MM.1S (cell line): Measurements from ENCODE around the gene FZR1.

Experiments used
- DNase-seq: peaks from one replicate; pipeline ENCODE4 v3.0.0-alpha.2; 2015
- H2AFZ ChIP-seq: fragments of 300-600 bp; sonication (generic); 2 replicates; pipeline ENCODE4 v1.6.0; 2016; ENCODE audit warnings: antibody characterized with exemption, low read length
- H3F3A ChIP-seq: fragments of 300-600 bp; sonication (generic); 2 replicates; pipeline ENCODE4 v1.6.1; 2016; ENCODE audit warnings: mild to moderate bottlenecking, antibody characterized with exemption, low read length, moderate library complexity, mixed read lengths; ENCODE audit not compliant: insufficient read depth
- H3K27ac ChIP-seq: fragments of 300-600 bp; sonication (generic); 2 replicates; pipeline ENCODE4 v1.5.1; 2016; ENCODE audit warnings: mild to moderate bottlenecking, low read length
- H3K27me3 ChIP-seq: fragments of 300-600 bp; sonication (generic); replicated peaks from 2 replicates; pipeline ENCODE4 v1.6.0; 2016; ENCODE audit warnings: low read length; ENCODE audit not compliant: insufficient read depth
- H3K36me3 ChIP-seq: fragments of 300-600 bp; sonication (generic); replicated peaks from 2 replicates; pipeline ENCODE4 v1.6.1; 2016; ENCODE audit warnings: mild to moderate bottlenecking, low read length, mixed read lengths; ENCODE audit not compliant: insufficient read depth
- H3K4me1 ChIP-seq: fragments of 300-600 bp; sonication (generic); 2 replicates; pipeline ENCODE4 v1.6.1; 2016; ENCODE audit warnings: low read length, mixed read lengths
- H3K4me2 ChIP-seq: fragments of 300-600 bp; sonication (generic); 2 replicates; pipeline ENCODE4 v1.6.0; 2016; ENCODE audit warnings: low read depth, low read length
- H3K4me3 ChIP-seq: fragments of 300-600 bp; sonication (generic); 2 replicates; pipeline ENCODE4 v1.5.1; 2016; ENCODE audit warnings: low read length, mixed read lengths
- H3K79me2 ChIP-seq: fragments of 300-600 bp; sonication (generic); 2 replicates; pipeline ENCODE4 v1.6.1; 2016; ENCODE audit warnings: mixed run types, low read length, mixed read lengths
- H3K9ac ChIP-seq: fragments of 300-600 bp; sonication (generic); 2 replicates; pipeline ENCODE4 v1.6.1; 2016; ENCODE audit warnings: low read length, mixed read lengths
- H3K9me2 ChIP-seq: fragments of 300-600 bp; sonication (generic); replicated peaks from 2 replicates; pipeline ENCODE4 v1.6.1; 2016; ENCODE audit warnings: mild to moderate bottlenecking, low read length, mixed read lengths; ENCODE audit not compliant: insufficient read depth
- H3K9me3 ChIP-seq: fragments of 300-600 bp; sonication (generic); replicated peaks from 2 replicates; pipeline ENCODE4 v1.6.1; 2016; ENCODE audit warnings: mild to moderate bottlenecking, low read length, mixed read lengths; ENCODE audit not compliant: insufficient read depth
- H4K20me1 ChIP-seq: fragments of 300-600 bp; sonication (generic); 2 replicates; pipeline ENCODE4 v1.6.1; 2016; ENCODE audit warnings: mild to moderate bottlenecking, low read length, moderate library complexity, mixed read lengths; ENCODE audit not compliant: insufficient read depth
- CTCF ChIP-seq: fragments of 300-600 bp; sonication (generic); IDR thresholded peaks from 2 replicates; pipeline ENCODE4 v1.5.1; 2016; ENCODE audit warnings: antibody characterized with exemption, low read length, mixed read lengths
- EZH2 ChIP-seq: fragments of 300-600 bp; sonication (generic); optimal IDR thresholded peaks from 2 replicates; pipeline ENCODE3; 2017; ENCODE audit warnings: low read depth, mild to moderate bottlenecking, antibody characterized with exemption, low read length, mixed read lengths
- EZH2phosphoT487 ChIP-seq: fragments of 300-600 bp; sonication (generic); IDR thresholded peaks from 2 replicates; pipeline ENCODE4 v1.6.1; 2018; ENCODE audit warnings: antibody characterized with exemption, low read length

The FZR1 gene

GRCh38 chr19:3508771-3509535 lies 2.8 kb downstream of the FZR1 start:
- Histone ChIP-seq H3K9ac (no peak overlapping the region), H3K36me3 (no peaks in the 10 kb centered on the region), H3K4me3 (no peak overlapping the region), H3K4me2 (no peak overlapping the region), H3K4me1 (peaks cover 6% of the 10 kb centered on the region), H2AFZ (no peak overlapping the region), H3K79me2 (peaks cover 77% of the 10 kb centered on the region), H4K20me1 (no peaks in the 10 kb centered on the region), H3F3A (no peaks in the 10 kb centered on the region), H3K27ac (no peak overlapping the region), H3K9me2 (no peaks in the 10 kb centered on the region), H3K9me3 (no peaks in the 10 kb centered on the region), H3K27me3 (no peaks in the 10 kb centered on the region)
- TF ChIP-seq EZH2 (no peak), EZH2phosphoT487 (no peak), CTCF (no peak)
- DNase-seq: no peak

- H4K20me1 ChIP-seq: no peaks in the 10 kb centered on the region
- H3K36me3 ChIP-seq: no peaks in the 10 kb centered on the region
- no peaks in the 10 kb centered on the region for H3K9me2 ChIP-seq
- no peak for DNase-seq
- no peak overlapping the region for H3K4me2 ChIP-seq
- H3K4me1 ChIP-seq: peaks cover 6% of the 10 kb centered on the region
- H3K9ac ChIP-seq: no peak overlapping the region
- peaks cover 83% of the 10 kb centered on the region for H3K79me2 ChIP-seq
- no peaks in the 10 kb centered on the region for H3F3A ChIP-seq
- H3K4me3 ChIP-seq: no peak overlapping the region
- TF ChIP-seq CTCF: no peak
- no peak for TF ChIP-seq EZH2phosphoT487
- no peak for TF ChIP-seq EZH2
- H3K27ac ChIP-seq: no peak overlapping the region
- no peaks in the 10 kb centered on the region for H3K9me3 ChIP-seq
- no peaks in the 10 kb centered on the region for H3K27me3 ChIP-seq
- no peak overlapping the region for H2AFZ ChIP-seq
Observed at GRCh38 chr19:3509566-3509989, 3.5 kb downstream of the FZR1 start.

GRCh38 chr19:3510727-3511126 lies 4.6 kb downstream of the FZR1 start:
- Histone ChIP-seq H3K4me1 (peaks cover 6% of the 10 kb centered on the region), H3K4me3 (no peak overlapping the region), H3K27me3 (no peaks in the 10 kb centered on the region), H3K9ac (no peak overlapping the region), H3K9me2 (no peaks in the 10 kb centered on the region), H3K27ac (no peak overlapping the region), H2AFZ (no peak overlapping the region), H4K20me1 (no peaks in the 10 kb centered on the region), H3K9me3 (no peaks in the 10 kb centered on the region), H3F3A (no peaks in the 10 kb centered on the region), H3K36me3 (no peaks in the 10 kb centered on the region), H3K4me2 (no peak overlapping the region), H3K79me2 (peaks cover 94% of the 10 kb centered on the region)
- DNase-seq: no peak
- TF ChIP-seq EZH2phosphoT487 (no peak), CTCF (no peak), EZH2 (no peak)
